HEK293 (cell line): ENCODE results near the gene NNMT.

Source experiments
- CTCF ChIP-seq: fragments of 450-650 bp; formaldehyde crosslinking; IDR thresholded peaks from 2 replicates; pipeline ENCODE4 v1.5.1; 2016; ENCODE audit warnings: missing biosample characterization, missing genetic modification characterization
- ZEB2 ChIP-seq: fragments of 450-650 bp; formaldehyde crosslinking; IDR thresholded peaks from 2 replicates; pipeline ENCODE4 v1.5.1; 2016; ENCODE audit warnings: missing biosample characterization, missing genetic modification characterization

- TF ChIP-seq CTCF: no peak
- no peak for TF ChIP-seq ZEB2 (tag by site-specific recombination)
Measured at GRCh38 chr11:114290503-114291235, 5.5 kb upstream of the NNMT start.
